Activated T-cell treated with anti-CD3 and anti-CD28 coated beads for 4 hours (primary cell): Measurements from ENCODE around the gene WNT10A.
A peak's percentile ranks its signal among the peaks of the same experiment; 100 is the strongest.

Experiments used
- DNase-seq: peaks from one replicate; pipeline ENCODE4 v3.0.0-alpha.2; 2020

The WNT10A gene

DNA sequence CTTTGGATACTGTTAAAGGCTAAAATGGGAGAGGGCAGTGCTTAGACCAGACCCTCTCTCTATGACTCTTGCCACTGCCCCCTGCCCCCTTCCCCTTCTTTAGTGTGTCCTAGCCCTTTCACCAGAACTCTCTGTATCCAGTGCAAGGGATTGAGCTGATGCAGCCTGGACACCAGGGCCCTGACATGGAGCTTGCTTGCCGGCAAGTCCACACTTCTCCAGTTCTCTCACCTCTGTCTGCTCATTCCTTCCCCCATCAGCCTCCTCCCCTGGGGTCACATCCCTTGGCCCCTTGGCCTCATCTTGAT is 22.6 kb upstream of the WNT10A start:
- no peak for DNase-seq

GRCh38 chr2:218858671-218859555 is 21.7 kb upstream of the WNT10A start:
- no peak for DNase-seq

DNA sequence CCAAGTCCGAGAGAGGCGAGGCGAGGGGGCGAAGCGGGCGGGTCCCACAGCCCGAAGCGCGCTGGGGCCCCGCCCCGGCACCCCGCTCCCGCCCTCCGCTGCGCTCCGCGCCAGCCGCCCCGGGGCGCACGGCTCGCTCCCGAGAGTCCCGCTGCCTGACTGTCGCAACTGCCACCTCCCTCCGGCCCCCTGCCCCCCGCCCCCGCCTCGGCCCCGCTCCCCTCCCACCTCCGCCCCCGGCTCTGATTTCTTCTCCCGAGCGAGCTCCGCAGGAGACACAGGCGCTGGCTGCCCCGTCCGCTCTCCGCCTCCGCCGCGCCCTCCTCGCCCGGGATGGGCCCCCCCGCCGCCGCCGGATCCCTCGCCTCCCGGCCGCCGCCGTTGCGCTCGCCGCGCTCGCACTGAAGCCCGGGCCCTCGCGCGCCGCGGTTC is 21.1 kb upstream of the WNT10A start, which contains the start of gene WNT6:
TSS of gene WNT6 (plus strand) at position 250 of the 432 bp plus-strand sequence. CDS start 233 bp downstream, outside the sequence.
- DNase-seq: no peak

- no peak for DNase-seq
These were observed 20.4 kb upstream of the WNT10A start for GRCh38 chr2:218859988-218860831.

DNA sequence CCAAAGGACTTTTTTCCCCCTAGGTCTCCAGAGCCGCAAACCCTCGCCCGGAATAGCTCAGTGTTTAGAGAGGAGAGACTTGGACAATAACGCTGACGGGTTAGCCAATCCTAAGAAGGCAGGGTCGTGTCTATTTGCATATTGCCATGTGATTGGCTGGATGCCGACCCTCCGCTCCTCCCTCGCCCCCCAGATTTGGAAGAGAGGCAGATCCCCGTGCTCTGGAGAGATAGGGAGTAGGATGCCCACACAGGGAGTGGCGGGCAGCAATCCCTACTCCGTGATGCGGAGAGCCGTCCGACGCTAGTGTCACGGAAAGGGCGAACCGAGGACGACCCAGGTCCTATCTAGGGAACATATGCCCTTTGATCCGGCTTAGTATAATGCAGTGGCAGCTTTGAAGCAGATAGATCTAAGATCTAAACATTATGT is 19.7 kb upstream of the WNT10A start:
- no peak for DNase-seq

DNA sequence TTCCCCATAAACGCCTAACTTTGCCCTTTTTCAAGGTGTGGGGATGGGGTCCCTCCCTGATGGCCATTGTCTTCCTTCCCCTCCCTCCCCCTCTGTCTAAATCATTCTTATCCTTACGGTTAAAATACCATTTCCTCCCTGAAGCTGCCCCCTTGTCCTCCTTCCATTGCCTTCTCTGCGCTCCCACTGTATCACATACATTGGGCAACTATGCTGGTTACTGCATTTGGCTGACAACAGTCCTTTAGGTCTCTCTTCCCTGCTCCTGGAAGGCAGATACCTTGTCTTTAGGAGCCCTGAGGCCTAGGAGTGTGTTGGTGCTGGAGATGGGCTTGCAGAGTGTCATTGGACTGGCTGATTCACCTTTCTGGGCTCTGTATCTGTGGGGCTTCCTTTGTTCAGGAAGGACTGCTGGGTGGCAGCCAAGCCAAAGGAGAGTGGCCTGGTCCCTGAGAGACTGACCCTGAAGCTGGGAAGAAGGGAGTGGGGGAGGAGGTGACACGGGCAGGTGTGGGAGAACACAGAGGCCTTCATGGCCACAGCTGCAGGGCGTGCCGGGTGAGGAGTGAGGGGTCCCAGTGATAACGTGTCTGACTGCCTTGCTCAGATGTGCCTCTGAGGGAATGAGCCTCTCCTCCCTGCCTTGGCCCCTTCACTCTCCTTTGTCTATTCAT is 18.9 kb upstream of the WNT10A start:
- no peak for DNase-seq

GRCh38 chr2:218863021-218863520 is 17.6 kb upstream of the WNT10A start:
- DNase-seq: no peak

DNA sequence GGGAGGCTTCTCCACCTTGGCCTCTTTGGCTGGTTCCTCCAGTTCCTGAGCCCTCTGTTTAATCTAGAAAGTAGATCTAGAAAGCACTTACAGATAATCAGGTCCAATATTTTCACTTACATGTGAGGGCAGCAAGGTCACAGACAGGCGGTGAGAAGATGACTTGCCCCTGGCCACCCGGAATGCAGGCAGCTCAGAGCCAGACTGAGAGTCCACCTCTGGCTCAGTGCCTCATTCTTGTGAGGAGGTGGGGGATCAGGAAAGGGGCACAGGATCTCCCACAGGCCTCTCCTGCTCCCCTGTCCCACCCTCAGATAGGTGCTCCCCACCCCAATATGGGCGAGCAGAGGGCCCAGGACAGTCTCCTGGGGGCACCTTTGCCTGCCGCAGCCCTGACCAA is 15.3 kb upstream of the WNT10A start:
- DNase-seq: no peak

- no peak for DNase-seq
These were observed 14.7 kb upstream of the WNT10A start for GRCh38 chr2:218865999-218866398.

- no peak for DNase-seq
These were observed 12.8 kb upstream of the WNT10A start for GRCh38 chr2:218867900-218868299.

DNA sequence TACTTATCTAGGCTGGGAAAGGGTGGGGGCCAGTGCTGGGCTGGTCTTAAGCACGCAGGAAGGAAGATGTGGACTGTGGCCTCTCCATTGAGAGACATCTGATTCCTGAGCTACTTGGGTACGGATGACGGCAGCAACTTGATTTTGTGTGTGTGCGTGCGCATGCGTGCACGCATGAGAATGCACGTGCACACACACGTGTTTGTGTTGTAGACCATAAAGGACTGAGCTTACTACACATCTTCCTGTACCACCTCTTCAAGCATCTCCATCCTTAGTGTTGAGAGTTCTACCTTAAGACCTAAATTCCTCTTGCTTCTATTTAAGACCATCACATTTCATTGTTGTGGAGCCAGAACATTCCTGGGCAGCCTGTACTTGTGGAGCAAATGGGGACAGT is 11.6 kb upstream of the WNT10A start:
- DNase-seq: no peak

GRCh38 chr2:218870984-218871344 is 9.7 kb upstream of the WNT10A start:
- no peak for DNase-seq

GRCh38 chr2:218871345-218872302 is 9.0 kb upstream of the WNT10A start:
- DNase-seq: no peak

- no peak for DNase-seq
These were observed 7.8 kb upstream of the WNT10A start for GRCh38 chr2:218872645-218873358.

- DNase-seq: no peak
These were observed 7.1 kb upstream of the WNT10A start for GRCh38 chr2:218873359-218874194.

DNA sequence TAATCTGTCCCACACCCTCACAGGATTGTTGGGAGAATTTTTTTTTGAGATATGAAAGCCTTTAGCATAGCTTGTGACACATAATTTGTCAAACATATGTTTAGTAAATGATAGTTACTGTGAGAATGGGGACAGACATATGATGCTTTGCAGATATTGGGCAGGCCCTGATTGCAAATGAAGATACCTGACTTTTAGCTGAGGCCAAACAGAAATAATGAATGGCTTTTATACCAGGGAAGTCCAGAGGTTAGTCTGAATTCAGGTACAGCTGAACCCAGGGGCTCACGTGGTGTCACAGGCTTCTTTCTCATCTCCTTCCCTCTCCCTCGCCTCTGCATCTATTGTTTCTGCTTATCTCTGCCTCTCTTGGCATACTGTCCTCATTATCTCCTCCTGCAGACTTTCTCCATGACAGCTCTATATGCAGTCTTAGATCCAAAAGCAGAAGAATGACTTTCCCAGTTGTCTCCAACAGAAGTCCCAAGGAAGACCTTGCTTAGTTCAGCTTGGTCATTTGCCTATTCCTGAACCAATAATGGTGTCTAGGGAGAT is 4.9 kb upstream of the WNT10A start:
- no peak for DNase-seq

DNA sequence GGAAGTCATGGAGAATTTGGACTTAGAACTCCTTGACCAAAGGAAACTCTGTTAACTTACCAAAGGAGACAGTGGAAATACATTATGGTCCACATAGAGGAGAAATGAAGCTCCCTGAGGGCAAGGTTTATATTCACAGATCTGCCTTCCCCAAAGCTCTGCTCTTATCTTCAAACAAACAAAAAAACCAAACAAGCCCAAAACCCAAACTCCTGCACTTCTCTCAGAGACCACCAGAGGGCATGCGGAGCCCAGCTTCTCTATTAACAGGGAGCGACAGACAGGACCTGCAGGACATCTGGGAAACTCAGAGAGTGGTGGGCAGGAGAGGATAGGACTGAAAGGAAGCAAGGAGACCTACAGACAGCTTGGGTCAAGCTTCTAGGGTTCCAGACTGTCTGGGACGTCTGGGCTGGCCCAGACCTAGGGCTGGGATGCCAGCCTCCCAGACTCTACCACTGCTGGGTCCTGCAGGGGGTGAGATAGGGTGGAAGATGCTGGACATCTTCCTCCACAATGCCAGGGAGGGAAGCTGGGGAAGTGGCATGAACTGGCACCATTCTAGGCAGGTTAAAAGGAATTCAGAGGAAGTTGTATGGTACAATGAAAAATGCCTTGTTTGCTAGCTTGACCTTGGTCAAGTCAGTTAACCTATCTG is 4.0 kb upstream of the WNT10A start:
- DNase-seq: peak; percentile 70

GRCh38 chr2:218877331-218877730 is 3.3 kb upstream of the WNT10A start:
- DNase-seq: no peak

GRCh38 chr2:218877891-218878290 is 2.8 kb upstream of the WNT10A start:
- DNase-seq: no peak
